Kasumi-1 (cell line): ENCODE measurements around the gene KRTAP13-4.

Source experiments
- DNase-seq, 2 experiments: peaks; one replicate each; lab custom pipeline; 2025; lab: John Stamatoyannopoulos, UW

The KRTAP13-4 gene

GRCh38 chr21:30430170-30430655, at the start of gene KRTAP13-4:
KRTAP13-4 (plus strand) TSS chr21:30430220; CDS start chr21:30430276, 56 bp downstream.
- no peak for DNase-seq

- no peak for DNase-seq
Observed at GRCh38 chr21:30382201-30382600, 47.8 kb upstream of the KRTAP13-4 start.

- DNase-seq = no peak
Observed at GRCh38 chr21:30391492-30392025, 38.5 kb upstream of the KRTAP13-4 start.

- no peak for DNase-seq
Observed at GRCh38 chr21:30395731-30396130, 34.3 kb upstream of the KRTAP13-4 start, which contains the start of gene KRTAP13-1. KRTAP13-1 (plus strand) TSS chr21:30396031; CDS start chr21:30396087, 56 bp downstream.

- peak; percentile 22 to 52 for DNase-seq
Observed at GRCh38 chr21:30408782-30409494, 21.1 kb upstream of the KRTAP13-4 start.

- DNase-seq = no peak
Observed at GRCh38 chr21:30415993-30416392, 14.0 kb upstream of the KRTAP13-4 start.

- DNase-seq = no peak
Observed at GRCh38 chr21:30425826-30426225, 4.2 kb upstream of the KRTAP13-4 start, which contains the start of gene KRTAP13-3. KRTAP13-3 (minus strand) TSS chr21:30425926; CDS start chr21:30425912, 14 bp downstream.

GRCh38 chr21:30426731-30427130, 3.3 kb upstream of the KRTAP13-4 start:
- DNase-seq = no peak

- peak; percentile 49 to 64 for DNase-seq
Observed at GRCh38 chr21:30434033-30434631, 4.1 kb downstream of the KRTAP13-4 start.

- no peak for DNase-seq
Observed at GRCh38 chr21:30437010-30437565, 7.1 kb downstream of the KRTAP13-4 start.

- no peak for DNase-seq
Observed at GRCh38 chr21:30439975-30440374, 10.0 kb downstream of the KRTAP13-4 start, which contains the start of gene KRTAP15-1. KRTAP15-1 (plus strand) TSS chr21:30440275; CDS start chr21:30440328, 53 bp downstream.

- no peak for DNase-seq
Observed at GRCh38 chr21:30443226-30443625, 13.2 kb downstream of the KRTAP13-4 start.

- DNase-seq = no peak
Observed at GRCh38 chr21:30444204-30444603, 14.2 kb downstream of the KRTAP13-4 start.

- peak; percentile 23 to 58 for DNase-seq
Observed at GRCh38 chr21:30447056-30447455, 17.0 kb downstream of the KRTAP13-4 start.

- DNase-seq = no peak
Observed at GRCh38 chr21:30448514-30448913, 18.5 kb downstream of the KRTAP13-4 start.

- DNase-seq = peak; percentile 39 to 63
Observed at GRCh38 chr21:30463713-30464112, 33.7 kb downstream of the KRTAP13-4 start.

GRCh38 chr21:30468900-30469714, 39.1 kb downstream of the KRTAP13-4 start:
- DNase-seq = no peak

GRCh38 chr21:30478004-30478403, 48.0 kb downstream of the KRTAP13-4 start:
- no peak for DNase-seq

- no peak for DNase-seq
Observed at GRCh38 chr21:30479259-30479658, 49.2 kb downstream of the KRTAP13-4 start.

GRCh38 chr21:30480145-30480544, 50.1 kb downstream of the KRTAP13-4 start, which contains the start of gene KRTAP19-1:
KRTAP19-1 (minus strand) TSS chr21:30480367; CDS start chr21:30480317, 50 bp downstream.
- DNase-seq = no peak
